GM21390 (cell line): Measurements from ENCODE around the gene ATXN7L1.
"Not testable (repeated sequence)": the region's sequence is repeated elsewhere in the genome, so short reads cannot be mapped to it uniquely, and the experiment has no call there.

Source experiments
- ATAC-seq: cut with Tn5 transposase; IDR thresholded peaks from one replicate; pipeline ENCODE4 v1.9.1; 2021; ENCODE audit not compliant: unreplicated experiment

ATXN7L1 gene

GRCh38 chr7:105806592-105807447, 69.6 kb downstream of the ATXN7L1 start:
- peak; percentile 43 for ATAC-seq

- ATAC-seq, result no peak
Measured at GRCh38 chr7:105805447-105806019, 70.9 kb downstream of the ATXN7L1 start.

GRCh38 chr7:105803429-105803736, 73.0 kb downstream of the ATXN7L1 start:
- ATAC-seq, result no peak

GRCh38 chr7:105802604-105803428, 73.6 kb downstream of the ATXN7L1 start:
- ATAC-seq, result no peak

- no peak for ATAC-seq
Measured at GRCh38 chr7:105800849-105801534, 75.4 kb downstream of the ATXN7L1 start.

- ATAC-seq, result no peak
Measured at GRCh38 chr7:105800442-105800841, 76.0 kb downstream of the ATXN7L1 start.

- ATAC-seq, result no peak
Measured at GRCh38 chr7:105799677-105800076, 76.7 kb downstream of the ATXN7L1 start.

- no peak for ATAC-seq
Measured at GRCh38 chr7:105799006-105799405, 77.4 kb downstream of the ATXN7L1 start.

- no peak for ATAC-seq
Measured at GRCh38 chr7:105797652-105798051, 78.7 kb downstream of the ATXN7L1 start.

GRCh38 chr7:105796365-105796764, 80.0 kb downstream of the ATXN7L1 start:
- ATAC-seq, result no peak

GRCh38 chr7:105794741-105795729, 81.4 kb downstream of the ATXN7L1 start:
- ATAC-seq, result no peak

GRCh38 chr7:105792488-105793370, 83.7 kb downstream of the ATXN7L1 start:
- no peak for ATAC-seq

GRCh38 chr7:105791926-105792325, 84.5 kb downstream of the ATXN7L1 start:
- ATAC-seq, result no peak

GRCh38 chr7:105790996-105791395, 85.4 kb downstream of the ATXN7L1 start:
- no peak for ATAC-seq

- ATAC-seq, result not testable (repeated sequence)
Measured at GRCh38 chr7:105790452-105790851, 85.9 kb downstream of the ATXN7L1 start.

GRCh38 chr7:105788816-105789349, 87.5 kb downstream of the ATXN7L1 start:
- ATAC-seq, result no peak

GRCh38 chr7:105788356-105788755, 88.0 kb downstream of the ATXN7L1 start:
- ATAC-seq, result no peak

GRCh38 chr7:105787793-105788192, 88.6 kb downstream of the ATXN7L1 start:
- ATAC-seq, result no peak
